ENCODE measurements around the gene MYBPHL. TPM values are rescaled to one million over a fixed set of nuclear protein-coding genes. Genes with fewer than 3 reads are reported as not detected.

The MYBPHL gene
- total RNA-seq, 1 donor from 2014 or later: not detected

DNA sequence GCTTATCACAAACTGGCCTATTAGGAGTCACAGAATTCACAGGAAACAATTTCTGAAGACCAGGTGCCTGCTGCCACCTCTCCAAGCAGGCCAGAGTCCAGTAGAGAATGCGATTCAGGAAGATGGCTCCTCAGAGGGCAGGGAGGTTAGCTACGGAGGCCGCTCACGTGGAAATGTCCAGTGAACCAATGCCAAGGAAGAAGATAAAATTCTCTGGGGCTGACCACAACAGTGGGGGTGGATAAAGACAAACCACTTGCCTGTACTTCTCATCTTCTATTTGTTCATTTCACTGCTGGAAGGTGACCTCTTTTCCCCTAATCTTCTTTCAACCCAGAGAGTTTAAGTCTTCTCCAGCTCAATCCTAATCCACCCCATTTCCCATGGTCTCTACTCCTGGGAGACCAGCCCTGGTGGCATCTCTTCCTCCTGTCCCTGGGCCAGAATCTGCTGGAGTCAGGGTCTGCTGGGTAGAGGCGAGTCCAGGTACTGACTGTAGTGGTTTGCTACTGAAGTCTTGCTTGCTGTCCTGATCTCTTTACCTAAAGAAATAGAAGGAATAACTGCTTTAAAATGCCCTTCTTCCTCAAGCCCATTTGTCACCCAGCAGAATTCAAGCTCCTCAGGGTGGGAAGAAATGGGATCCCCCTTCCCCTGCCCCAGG, 27.1 kb downstream of the MYBPHL start:
- no peak for DNase-seq

DNA sequence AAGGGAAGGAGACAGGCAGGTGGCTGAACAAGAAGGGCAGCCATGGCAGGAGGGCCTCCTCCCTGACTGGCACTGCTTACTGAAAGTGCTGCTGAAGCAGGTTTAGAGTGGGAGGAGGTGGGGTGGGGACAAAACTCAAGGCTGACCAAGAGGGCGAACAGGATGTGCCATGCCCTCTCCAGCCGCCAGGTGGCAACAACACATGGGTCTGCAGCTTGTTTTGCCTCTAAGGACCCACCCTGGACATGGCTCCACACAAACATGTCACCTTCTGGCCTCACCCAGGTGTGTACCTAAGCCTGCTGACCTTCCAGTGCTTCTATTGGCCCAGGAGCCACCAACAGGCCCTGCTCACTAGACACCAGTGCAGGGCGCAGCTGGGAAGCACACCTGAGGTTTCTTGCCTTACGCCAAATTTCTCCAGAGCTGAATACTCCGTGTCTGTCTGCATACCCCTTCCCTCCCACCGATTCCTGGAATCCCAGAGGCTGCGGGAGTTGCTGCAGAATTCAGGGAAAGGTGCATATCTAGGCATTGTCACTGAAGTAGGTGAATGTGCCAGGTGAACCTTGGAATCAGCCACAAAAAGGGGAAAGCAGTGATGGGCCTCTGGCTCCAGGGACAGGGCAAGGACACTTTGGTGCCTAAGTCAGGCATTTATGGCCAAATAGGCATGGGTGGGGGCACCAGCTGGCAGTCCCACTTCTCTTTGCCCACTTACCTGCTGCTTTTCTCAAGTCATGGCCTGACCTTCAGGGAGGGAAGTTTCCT, 29.2 kb downstream of the MYBPHL start:
- DNase-seq: peak; percentile 82

DNA sequence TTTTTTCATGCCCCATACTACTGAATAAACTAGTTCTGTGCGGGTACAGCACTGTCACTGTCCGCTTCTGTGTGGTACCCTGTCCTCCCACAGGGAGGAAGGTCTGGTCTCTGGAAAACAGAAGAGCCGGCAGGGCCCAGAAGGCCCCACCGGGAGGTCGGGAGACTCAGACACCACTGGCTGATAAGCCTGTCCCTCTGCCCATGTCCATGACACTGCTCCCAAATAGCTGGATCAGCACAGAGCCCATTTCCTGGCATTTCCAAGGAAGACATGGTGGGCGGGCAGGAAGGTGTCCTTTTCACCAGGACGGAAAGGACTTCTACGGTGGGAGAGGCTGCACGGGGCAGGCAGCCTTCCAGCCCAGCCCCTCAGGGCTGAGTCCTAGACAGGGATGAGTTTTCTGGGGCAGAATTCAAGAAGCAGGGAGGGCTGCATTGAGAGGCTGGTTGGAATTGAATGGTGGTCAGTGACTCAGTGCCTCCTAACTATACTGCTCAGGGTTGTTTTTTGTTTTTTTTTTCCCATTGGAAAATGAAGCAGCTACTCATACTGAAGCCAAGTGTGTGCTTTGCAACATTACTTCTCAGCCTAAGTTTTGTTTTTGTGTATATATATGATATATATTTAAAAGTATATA, 31.0 kb downstream of the MYBPHL start:
- no peak for DNase-seq

DNA sequence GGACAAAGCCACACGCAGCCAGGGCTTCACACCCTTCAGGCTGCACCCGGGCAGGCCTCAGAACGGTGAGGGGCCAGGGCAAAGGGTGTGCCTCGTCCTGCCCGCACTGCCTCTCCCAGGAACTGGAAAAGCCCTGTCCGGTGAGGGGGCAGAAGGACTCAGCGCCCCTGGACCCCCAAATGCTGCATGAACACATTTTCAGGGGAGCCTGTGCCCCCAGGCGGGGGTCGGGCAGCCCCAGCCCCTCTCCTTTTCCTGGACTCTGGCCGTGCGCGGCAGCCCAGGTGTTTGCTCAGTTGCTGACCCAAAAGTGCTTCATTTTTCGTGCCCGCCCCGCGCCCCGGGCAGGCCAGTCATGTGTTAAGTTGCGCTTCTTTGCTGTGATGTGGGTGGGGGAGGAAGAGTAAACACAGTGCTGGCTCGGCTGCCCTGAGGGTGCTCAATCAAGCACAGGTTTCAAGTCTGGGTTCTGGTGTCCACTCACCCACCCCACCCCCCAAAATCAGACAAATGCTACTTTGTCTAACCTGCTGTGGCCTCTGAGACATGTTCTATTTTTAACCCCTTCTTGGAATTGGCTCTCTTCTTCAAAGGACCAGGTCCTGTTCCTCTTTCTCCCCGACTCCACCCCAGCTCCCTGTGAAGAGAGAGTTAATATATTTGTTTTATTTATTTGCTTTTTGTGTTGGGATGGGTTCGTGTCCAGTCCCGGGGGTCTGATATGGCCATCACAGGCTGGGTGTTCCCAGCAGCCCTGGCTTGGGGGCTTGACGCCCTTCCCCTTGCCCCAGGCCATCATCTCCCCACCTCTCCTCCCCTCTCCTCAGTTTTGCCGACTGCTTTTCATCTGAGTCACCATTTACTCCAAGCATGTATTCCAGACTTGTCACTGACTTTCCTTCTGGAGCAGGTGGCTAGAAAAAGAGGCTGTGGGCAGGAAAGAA, 32.0 kb downstream of the MYBPHL start:
- peak; percentile 38 for DNase-seq

DNA sequence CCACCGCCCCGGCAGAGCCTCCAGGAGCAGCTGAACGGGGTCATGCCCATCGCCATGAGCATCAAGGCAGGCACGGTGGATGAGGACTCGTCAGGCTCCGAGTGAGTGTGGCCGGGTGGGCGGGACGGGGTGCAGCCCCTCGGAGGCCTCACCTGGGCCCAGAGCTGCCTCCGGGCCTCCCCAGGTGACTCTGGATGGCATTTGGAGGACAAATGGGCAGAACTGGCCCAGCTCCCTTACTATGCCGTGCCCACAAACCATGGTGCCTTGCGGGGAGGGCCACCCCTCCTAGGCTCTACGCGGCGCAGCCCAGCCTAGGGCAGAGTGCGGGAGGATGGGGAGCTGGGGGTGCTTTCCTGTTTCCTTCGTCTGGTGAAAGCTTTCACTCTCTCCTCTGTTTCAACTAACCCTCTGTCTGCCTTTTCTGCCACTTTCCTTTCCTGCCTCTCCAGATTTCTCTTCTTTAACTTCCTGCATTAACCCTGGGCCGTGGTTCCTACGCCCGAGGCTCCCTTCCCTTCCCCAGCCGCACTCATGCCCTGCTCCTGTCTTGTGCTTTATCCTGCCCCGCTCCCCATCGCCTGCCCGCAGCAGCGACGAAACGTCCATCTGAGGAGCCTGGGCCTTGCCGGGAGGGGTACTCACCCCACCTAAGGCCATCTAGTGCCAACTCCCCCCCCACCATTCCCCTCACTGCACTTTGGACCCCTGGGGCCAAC, 33.1 kb downstream of the MYBPHL start:
- DNase-seq: no peak

DNA sequence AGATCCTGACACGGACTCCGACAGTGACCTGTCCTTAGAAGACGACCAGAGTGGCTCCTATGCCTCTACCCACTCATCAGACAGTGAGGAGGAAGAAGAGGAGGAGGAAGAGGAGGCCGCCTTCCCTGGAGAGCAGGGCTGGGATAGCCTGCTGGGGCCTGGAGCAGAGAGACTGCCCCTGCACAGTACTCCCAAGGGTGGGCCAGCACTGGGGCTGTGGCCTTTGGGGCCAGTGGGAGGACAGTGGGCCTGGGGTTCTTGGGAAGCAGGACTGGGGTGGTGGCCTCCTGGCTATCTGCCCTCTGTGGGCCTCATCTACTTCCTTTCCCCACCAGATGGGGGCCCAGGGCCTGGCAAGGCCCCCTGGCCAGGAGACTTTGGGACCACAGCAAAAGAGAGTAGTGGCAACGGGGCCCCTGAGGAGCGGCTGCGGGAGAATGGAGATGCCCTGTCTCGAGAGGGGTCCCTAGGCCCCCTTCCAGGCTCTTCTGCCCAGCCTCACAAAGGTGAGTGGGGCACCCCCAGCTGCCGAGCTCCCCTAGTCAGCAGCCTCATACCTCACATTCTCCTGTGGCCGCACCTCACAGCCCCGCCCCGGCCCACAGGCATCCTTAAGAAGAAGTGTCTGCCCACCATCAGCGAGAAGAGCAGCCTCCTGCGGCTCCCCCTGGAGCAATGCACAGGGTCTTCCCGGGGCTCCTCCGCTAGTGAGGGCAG, 33.8 kb downstream of the MYBPHL start:
- no peak for DNase-seq

DNA sequence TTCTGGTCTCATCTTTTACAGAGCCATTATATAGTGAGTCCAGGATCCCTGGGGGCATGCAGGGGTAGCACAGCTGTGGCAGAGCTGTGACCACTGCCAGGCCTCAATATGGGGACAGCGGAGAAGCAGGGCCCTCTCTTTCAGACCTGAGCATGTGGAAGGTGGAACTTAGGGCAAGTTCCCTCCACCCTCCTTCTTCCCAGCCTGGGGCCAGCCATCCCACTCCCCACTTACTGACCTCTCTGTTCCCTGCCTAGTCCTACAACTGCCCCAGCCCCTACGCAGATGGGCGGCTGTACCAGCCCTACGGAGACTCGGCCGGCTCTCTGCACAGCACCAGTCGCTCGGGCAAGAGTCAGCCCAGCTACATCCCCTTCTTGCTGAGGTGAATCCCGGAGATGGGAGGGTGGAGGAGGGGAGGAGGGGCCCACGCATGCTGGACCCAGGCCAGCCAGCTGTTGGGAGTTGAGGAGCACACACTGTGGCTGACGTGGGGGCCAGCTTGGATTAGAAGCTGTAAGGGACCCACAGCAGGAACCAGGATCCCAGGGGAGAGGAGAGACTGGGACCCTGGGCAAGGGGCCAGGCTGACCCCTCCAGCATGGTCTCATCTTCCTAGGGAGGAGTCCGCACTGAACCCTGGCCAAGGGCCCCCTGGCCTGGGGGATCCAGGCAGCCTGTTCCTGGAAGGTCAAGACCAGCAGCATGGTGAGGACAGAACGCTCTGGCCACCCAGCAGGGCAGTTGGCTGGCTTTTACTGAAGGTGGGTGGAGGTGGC, 34.6 kb downstream of the MYBPHL start:
- DNase-seq: peak; percentile 46

DNA sequence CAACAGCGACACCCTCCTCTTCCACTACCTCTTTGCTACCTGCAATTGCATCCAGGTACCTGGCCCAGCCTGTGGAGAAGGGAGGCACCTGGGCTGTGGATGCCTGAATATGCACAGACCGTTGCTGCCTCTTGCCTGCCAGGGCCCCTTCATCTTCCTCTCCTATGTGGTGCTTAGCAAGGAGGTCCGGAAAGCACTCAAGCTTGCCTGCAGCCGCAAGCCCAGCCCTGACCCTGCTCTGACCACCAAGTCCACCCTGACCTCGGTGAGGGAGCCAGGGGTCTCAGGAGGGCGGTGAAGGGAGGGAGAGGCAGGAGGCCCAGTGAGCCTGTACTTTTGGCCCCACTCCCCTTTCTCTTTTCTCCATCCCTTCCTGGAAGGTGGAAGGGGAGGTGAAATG, 35.4 kb downstream of the MYBPHL start:
- DNase-seq: no peak

DNA sequence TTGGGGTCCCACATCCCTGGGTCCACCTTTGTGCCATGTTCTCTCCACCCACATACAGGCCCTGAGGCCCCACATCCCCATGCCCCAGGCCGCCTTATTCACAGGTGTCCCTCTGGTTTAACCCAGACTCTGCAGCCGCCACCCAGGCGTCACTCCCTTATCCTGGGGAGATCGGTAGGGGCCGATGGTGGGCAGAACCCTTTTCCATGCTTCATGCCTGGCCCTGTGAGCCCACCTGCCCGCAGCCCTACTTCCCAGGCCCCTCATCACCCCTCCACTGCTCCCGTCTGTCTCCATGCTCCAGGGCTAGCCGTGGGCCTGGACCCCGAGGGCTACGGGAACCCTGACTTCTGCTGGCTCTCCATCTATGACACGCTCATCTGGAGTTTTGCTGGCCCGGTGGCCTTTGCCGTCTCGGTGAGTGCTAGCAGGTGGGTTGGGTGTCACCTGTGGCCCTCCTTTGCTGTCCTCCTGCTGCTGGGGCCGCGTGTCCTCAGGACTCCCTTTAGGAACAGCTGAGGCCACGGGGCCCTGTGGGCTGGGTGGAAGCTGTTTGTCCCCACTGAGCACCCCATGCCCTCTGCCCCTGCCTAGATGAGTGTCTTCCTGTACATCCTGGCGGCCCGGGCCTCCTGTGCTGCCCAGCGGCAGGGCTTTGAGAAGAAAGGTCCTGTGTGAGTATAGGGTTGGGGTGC, 36.0 kb downstream of the MYBPHL start:
- DNase-seq: no peak

DNA sequence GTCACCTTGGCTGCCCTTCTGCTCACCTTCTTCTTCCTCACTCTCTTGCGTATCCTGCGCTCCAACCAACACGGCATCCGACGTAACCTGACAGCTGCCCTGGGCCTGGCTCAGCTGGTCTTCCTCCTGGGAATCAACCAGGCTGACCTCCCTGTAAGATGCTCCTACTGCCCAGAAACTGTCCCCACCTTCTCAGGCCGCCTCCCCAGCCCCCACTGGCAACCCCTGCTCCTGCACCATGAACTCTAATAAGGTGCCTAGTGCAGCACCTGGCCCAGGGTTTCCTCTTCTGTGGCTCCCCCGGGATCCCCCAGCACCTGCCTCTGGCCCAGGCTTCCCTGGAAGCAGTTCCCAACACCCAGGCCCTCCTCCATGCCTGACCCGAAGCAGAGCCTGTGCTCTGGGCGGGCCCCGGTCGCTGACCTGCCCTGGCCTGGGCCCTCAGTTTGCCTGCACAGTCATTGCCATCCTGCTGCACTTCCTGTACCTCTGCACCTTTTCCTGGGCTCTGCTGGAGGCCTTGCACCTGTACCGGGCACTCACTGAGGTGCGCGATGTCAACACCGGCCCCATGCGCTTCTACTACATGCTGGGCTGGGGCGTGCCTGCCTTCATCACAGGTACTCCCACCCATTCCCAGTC, 36.7 kb downstream of the MYBPHL start:
- no peak for DNase-seq

DNA sequence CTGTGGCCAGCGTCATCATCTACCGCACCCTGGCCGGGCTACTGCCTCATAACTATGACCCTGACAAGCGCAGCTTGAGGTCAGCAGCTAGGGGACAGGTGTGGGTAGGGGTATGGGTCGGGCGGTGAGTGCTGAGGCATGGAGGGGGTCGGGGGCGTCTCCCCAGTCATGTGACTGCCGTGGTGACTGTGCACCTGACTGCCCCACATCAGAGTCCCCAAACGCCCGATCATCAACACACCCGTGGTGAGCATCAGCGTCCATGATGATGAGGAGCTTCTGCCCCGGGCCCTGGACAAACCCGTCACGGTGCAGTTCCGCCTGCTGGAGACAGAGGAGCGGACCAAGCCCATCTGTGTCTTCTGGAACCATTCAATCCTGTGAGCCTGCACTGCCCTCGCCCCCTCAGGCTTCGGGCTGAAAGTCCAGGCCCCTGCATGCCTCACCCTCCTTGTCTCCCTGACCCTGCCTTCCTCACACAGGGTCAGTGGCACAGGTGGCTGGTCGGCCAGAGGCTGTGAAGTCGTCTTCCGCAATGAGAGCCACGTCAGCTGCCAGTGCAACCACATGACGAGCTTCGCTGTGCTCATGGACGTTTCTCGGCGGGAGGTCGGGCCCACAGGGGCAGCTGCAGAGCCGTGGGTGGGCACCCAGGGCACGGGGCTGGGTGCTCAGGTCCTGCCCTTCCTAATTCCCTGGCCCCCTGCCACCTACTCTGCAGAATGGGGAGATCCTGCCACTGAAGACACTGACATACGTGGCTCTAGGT, 37.4 kb downstream of the MYBPHL start:
- no peak for DNase-seq

DNA sequence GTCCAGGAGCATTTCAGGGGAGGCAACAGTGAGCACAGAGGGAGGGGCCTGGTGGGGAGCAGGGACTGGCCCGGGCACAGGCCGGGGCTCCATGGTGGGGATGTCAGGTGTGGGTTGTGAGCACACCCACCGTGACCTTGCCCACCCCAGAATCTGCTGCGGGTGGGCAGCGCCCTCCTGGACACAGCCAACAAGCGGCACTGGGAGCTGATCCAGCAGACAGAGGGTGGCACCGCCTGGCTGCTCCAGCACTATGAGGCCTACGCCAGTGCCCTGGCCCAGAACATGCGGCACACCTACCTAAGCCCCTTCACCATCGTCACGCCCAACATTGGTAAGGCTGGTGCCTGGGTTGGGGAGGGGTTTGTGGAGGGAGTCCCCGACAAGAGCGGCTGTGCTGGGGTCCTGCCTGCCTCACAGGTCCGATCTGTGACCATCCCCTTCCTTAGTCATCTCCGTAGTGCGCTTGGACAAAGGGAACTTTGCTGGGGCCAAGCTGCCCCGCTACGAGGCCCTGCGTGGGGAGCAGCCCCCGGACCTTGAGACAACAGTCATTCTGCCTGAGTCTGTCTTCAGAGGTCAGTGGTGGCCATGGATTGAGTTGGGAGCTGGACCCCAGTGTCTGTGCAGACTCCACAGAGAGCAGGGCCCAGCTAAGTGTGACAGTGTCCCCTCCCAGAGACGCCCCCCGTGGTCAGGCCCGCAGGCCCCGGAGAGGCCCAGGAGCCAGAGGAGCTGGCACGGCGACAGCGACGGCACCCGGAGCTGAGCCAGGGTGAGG, 38.2 kb downstream of the MYBPHL start:
- DNase-seq: no peak

DNA sequence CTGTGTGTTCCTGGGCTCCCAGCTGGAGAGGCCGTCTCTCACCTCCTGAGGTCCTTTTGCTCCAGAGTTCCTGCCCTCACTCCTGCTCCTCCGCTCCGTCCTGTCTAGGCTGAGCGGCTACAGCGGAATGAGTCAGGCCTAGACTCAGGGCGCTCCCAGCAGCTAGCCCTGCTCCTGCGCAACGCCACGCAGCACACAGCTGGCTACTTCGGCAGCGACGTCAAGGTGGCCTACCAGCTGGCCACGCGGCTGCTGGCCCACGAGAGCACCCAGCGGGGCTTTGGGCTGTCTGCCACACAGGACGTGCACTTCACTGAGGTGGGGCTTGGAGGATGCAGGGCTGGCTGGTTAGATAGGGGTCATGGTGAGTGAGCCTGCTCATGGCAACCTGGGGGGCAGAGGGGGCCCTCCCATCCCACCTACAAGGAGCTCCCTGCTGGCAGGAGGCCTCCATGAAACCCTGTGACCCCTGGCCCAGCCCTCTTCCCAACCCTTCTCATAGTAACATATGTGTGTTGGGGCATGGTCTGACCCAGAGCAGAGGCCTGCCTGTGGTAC, 39.0 kb downstream of the MYBPHL start:
- DNase-seq: no peak

DNA sequence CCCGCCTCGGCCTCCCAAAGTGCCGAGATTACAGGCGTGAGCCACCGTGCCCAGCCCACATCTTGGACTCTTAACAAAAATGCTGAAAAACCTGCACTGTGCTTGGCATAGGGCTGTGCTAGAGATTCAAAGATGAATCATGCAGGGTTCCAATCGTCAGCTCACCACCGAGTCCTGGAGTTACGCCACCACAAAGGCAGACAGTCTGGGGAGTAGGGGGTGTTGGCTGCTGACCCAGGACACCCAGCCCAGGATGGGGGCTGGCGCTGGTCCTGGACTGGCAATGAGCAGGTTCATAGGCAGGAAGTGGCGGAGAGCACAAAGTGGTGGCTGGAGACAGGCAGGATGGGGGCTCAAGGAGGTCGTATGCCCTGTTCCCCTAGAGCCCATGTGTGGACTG, 39.8 kb downstream of the MYBPHL start:
- no peak for DNase-seq

DNA sequence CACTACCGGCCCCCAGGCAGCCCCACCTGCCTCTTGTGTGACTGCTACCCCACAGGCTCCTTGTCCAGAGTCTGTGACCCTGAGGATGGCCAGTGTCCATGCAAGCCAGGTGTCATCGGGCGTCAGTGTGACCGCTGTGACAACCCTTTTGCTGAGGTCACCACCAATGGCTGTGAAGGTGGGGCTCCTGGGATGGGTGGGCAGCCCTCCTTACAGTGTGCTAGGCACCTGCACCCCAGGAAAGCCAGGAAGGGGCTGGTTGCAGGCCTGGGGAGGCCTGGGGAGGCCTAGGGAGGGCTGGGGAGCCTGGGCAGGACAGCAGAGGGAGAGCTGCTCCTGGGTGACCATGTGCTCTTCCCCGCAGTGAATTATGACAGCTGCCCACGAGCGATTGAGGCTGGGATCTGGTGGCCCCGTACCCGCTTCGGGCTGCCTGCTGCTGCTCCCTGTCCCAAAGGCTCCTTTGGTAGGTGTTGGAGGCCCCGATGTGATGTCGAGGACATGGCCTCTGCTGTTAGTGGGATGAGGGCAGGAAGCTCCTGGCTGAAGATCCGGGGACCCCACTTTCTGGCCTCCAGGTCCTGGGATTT, 41.0 kb downstream of the MYBPHL start:
- DNase-seq: no peak

DNA sequence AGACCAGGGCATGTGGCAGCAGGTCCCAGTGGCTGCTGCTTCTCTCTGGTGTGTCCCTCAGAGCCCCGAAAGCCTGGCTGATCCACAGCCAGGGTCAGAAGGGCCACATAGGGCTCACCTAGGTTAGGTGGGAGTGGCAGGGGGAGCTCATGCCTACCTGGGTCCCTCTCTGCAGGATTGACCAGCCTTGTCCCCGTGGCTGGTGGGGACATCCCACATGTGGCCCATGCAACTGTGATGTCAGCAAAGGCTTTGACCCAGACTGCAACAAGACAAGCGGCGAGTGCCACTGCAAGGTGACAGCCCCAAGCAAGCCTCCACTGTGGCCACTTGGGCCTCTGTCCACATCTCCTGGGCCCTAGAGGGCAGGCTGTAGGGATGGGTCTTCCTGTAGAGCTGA, 41.8 kb downstream of the MYBPHL start:
- DNase-seq: no peak

DNA sequence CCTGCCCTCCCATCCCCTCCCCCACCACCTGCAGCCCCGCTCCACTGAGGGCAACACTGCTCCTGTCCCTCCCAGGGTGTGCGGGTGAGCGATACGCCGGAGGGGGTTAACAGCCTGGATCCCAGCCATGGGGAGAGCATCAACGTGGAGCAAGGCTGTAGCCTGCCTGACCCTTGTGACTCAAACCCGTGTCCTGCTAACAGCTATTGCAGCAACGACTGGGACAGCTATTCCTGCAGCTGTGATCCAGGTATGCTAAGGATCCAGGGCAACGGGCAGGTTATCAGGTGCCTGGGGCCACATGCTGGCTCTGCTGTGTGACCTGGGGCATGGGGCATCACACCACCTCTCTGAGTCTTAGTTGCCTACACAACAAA, 42.4 kb downstream of the MYBPHL start:
- no peak for DNase-seq
